SK-N-SH treated with all-trans-retinoic acid at 6 μM for 48 hours (cell line): Measurements from ENCODE around the gene FN1.

Experiments used
- ATAC-seq: fragments of 200-7000 bp; cut with Tn5 transposase; 3 replicates; pipeline ENCODE4 v1.9.1; 2020; ENCODE audit warnings: mild to moderate bottlenecking, moderate library complexity
- ARNTL ChIP-seq: fragments of 450-650 bp; formaldehyde crosslinking; IDR thresholded peaks from 2 replicates; pipeline ENCODE4 v1.5.0; 2020; ENCODE audit warnings: low read depth, mild to moderate bottlenecking, moderate library complexity, borderline replicate concordance
- BACH2 ChIP-seq: fragments of 250-450 bp; sonication (Bioruptor Pico); IDR thresholded peaks from 2 replicates; pipeline ENCODE4 v1.9.0; 2021; ENCODE audit warnings: mild to moderate bottlenecking, borderline replicate concordance
- CSDC2 ChIP-seq: fragments of 250-450 bp; sonication (Bioruptor Pico); IDR thresholded peaks from 2 replicates; pipeline ENCODE4 v1.5.0; 2020; ENCODE audit warnings: mild to moderate bottlenecking, moderate library complexity
- ESRRG ChIP-seq: fragments of 250-450 bp; sonication (Bioruptor Pico); IDR thresholded peaks from 2 replicates; pipeline ENCODE4 v1.6.1; 2021; ENCODE audit warnings: mild to moderate bottlenecking
- GLIS3 ChIP-seq: fragments of 250-450 bp; sonication (Bioruptor Pico); IDR thresholded peaks from 2 replicates; pipeline ENCODE4 v1.5.0; 2020; ENCODE audit warnings: mild to moderate bottlenecking, moderate library complexity
- ISL1 ChIP-seq: fragments of 250-450 bp; sonication (Bioruptor Pico); IDR thresholded peaks from 2 replicates; pipeline ENCODE4 v2.1.2; 2022; ENCODE audit warnings: mild to moderate bottlenecking, moderate library complexity
- OSR1 ChIP-seq: fragments of 250-450 bp; sonication (Bioruptor Pico); IDR thresholded peaks from 2 replicates; pipeline ENCODE4 v1.8.0; 2022; ENCODE audit warnings: moderate library complexity, mild to moderate bottlenecking, inconsistent platforms
- PPARA ChIP-seq: fragments of 250-450 bp; sonication (Bioruptor Pico); IDR thresholded peaks from 2 replicates; pipeline ENCODE4 v1.5.0; 2020; ENCODE audit warnings: mild to moderate bottlenecking, borderline replicate concordance
- RARB ChIP-seq: fragments of 250-450 bp; sonication (Bioruptor Pico); IDR thresholded peaks from 2 replicates; pipeline ENCODE4 v1.8.0; 2021; ENCODE audit warnings: mild to moderate bottlenecking, moderate library complexity
- SNAI2 ChIP-seq: fragments of 250-450 bp; sonication (Bioruptor Pico); IDR thresholded peaks from 2 replicates; pipeline ENCODE4 v1.5.0; 2020; ENCODE audit warnings: mild to moderate bottlenecking, moderate library complexity
- TCF4 ChIP-seq: fragments of 250-450 bp; sonication (Bioruptor Pico); IDR thresholded peaks from 2 replicates; pipeline ENCODE4 v1.8.0; 2021; ENCODE audit warnings: mild to moderate bottlenecking, moderate library complexity, borderline replicate concordance
- ZC3H10 ChIP-seq: fragments of 250-450 bp; sonication (Bioruptor Pico); IDR thresholded peaks from 2 replicates; pipeline ENCODE4 v1.5.1; 2021; ENCODE audit warnings: mild to moderate bottlenecking, moderate library complexity
- ZFP3 ChIP-seq: fragments of 250-450 bp; sonication (Bioruptor Pico); IDR thresholded peaks from 2 replicates; pipeline ENCODE4 v1.5.0; 2020; ENCODE audit warnings: mild to moderate bottlenecking, moderate library complexity
- ZFP30 ChIP-seq: fragments of 450-650 bp; formaldehyde crosslinking; IDR thresholded peaks from 2 replicates; pipeline ENCODE4 v1.5.0; 2022; ENCODE audit warnings: mild to moderate bottlenecking, moderate library complexity
- ZNF565 ChIP-seq: fragments of 450-650 bp; formaldehyde crosslinking; conservative IDR thresholded peaks from 2 replicates; pipeline ENCODE4 v1.5.0; 2020; ENCODE audit warnings: low read depth, mild to moderate bottlenecking, moderate library complexity
- ZNF70 ChIP-seq: fragments of 450-650 bp; formaldehyde crosslinking; IDR thresholded peaks from 2 replicates; pipeline ENCODE4 v1.5.0; 2020; ENCODE audit warnings: mild to moderate bottlenecking, moderate library complexity
- ZNF8 ChIP-seq: fragments of 450-650 bp; formaldehyde crosslinking; IDR thresholded peaks from 2 replicates; pipeline ENCODE4 v1.5.0; 2020; ENCODE audit warnings: mild to moderate bottlenecking, moderate library complexity
- TF ChIP-seq, protein P1 (sequence below): fragments of 250-450 bp; sonication (Bioruptor Pico); IDR thresholded peaks from 2 replicates; pipeline ENCODE4 v1.5.1; 2021; ENCODE audit warnings: mild to moderate bottlenecking, moderate library complexity
- TF ChIP-seq, protein P2 (sequence below): fragments of 250-450 bp; sonication (Bioruptor Pico); IDR thresholded peaks from 2 replicates; pipeline ENCODE4 v1.8.0; 2020; ENCODE audit warnings: mild to moderate bottlenecking, moderate library complexity, borderline replicate concordance
- TF ChIP-seq, protein P3 (sequence below): fragments of 250-450 bp; sonication (Bioruptor Pico); IDR thresholded peaks from 2 replicates; pipeline ENCODE4 v1.5.1; 2020; ENCODE audit warnings: low read depth, mild to moderate bottlenecking, moderate library complexity

FN1 gene

DNA sequence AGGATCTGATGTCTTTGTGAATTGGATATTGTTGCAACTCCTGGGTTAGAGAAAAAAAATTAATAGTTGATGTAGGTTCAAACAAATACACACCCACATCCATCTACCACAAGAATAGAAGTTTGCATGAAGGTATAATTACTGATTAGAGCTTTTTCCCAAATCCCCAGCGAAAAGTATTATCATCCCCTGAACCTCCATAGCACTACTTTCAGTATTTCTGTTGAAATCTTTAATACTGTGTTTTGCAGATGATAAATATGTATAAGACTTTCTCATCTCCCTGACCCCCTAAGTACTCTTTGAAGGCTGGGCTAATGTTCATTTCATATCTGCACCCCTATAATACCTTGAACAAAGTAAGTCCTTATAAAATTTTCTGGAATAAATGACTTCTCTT, 6.4 kb downstream of the FN1 start:
- ATAC-seq = no peak
- TF ChIP-seq ZNF70 (no peak), OSR1 (CRISPR knock-in tag) (no peak), RARB (no peak), BACH2 (no peak), GLIS3 (no peak), SNAI2 (CRISPR knock-in tag) (no peak), ZFP30 (CRISPR knock-in tag) (no peak), ZFP3 (CRISPR knock-in tag) (no peak)
- TF ChIP-seq, protein P1, sequence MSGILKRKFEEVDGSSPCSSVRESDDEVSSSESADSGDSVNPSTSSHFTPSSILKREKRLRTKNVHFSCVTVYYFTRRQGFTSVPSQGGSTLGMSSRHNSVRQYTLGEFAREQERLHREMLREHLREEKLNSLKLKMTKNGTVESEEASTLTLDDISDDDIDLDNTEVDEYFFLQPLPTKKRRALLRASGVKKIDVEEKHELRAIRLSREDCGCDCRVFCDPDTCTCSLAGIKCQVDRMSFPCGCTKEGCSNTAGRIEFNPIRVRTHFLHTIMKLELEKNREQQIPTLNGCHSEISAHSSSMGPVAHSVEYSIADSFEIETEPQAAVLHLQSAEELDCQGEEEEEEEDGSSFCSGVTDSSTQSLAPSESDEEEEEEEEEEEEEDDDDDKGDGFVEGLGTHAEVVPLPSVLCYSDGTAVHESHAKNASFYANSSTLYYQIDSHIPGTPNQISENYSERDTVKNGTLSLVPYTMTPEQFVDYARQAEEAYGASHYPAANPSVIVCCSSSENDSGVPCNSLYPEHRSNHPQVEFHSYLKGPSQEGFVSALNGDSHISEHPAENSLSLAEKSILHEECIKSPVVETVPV (CRISPR knock-in tag) = no peak

DNA sequence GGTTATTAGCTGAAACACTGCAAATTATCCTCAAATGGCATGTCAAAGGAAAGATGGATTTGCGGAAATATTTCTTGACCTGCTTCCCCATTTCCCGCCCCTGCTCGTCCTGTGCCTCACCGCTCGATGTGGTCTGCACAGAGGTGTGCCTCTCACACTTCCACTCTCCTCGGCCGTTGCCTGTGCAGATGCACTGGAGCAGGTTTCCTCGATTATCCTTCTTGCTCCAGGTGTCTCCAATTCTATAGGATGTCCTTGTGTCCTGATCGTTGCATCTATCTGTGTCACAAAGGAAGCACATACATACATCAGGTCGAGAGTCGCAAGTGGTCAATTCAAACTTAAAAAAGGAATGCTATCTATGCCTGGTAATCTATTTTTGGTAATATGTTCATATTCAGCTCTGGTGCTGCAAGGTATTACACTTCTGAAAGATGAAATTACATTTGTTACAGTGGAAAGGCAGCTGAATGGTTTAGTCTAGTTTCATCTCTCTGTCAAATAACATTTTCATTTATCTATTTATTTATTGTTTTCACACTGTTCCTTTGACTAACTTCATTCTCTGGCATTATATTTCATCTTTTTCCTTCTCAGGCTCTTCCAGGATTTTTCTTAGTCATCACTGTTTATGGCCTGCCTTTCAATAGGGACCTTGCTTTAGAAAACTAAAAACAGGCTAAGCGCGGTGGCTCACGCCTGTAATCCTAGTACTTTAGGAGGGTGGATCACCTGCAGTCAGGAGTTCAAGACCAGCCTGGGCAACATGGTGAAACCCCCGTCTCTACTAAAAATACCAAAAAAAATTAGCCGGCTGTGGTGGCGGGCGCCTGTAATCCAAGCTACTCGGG, 7.6 kb downstream of the FN1 start:
- TF ChIP-seq, protein P2, sequence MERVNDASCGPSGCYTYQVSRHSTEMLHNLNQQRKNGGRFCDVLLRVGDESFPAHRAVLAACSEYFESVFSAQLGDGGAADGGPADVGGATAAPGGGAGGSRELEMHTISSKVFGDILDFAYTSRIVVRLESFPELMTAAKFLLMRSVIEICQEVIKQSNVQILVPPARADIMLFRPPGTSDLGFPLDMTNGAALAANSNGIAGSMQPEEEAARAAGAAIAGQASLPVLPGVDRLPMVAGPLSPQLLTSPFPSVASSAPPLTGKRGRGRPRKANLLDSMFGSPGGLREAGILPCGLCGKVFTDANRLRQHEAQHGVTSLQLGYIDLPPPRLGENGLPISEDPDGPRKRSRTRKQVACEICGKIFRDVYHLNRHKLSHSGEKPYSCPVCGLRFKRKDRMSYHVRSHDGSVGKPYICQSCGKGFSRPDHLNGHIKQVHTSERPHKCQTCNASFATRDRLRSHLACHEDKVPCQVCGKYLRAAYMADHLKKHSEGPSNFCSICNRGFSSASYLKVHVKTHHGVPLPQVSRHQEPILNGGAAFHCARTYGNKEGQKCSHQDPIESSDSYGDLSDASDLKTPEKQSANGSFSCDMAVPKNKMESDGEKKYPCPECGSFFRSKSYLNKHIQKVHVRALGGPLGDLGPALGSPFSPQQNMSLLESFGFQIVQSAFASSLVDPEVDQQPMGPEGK = no peak
- no peak for ATAC-seq

DNA sequence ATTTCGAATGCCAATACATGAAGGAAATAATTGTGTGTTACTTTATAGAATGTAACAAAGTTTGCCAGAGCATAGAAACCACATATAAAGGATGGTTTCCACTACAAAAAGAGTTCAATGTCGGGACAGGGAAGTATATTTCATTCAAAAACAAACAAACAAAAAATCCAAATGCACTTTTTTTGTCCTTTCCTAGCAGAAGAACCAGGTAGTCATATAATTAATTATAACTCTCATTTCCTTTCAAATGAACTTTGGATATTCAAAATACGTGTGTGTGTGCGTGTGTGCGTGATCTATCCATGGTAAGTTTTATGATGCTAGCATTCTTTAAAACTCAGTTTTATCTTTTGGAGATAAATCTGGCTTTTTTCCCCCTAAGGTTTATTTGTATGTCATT, 8.3 kb downstream of the FN1 start:
- no peak for TF ChIP-seq SNAI2 (CRISPR knock-in tag)
- TF ChIP-seq BACH2 = no peak
- TF ChIP-seq GLIS3 = no peak
- no peak for TF ChIP-seq ZNF70
- TF ChIP-seq ZC3H10 = no peak
- TF ChIP-seq PPARA = no peak
- no peak for TF ChIP-seq ISL1 (CRISPR knock-in tag)
- TF ChIP-seq ZFP3 (CRISPR knock-in tag) = no peak
- no peak for TF ChIP-seq ESRRG (CRISPR knock-in tag)
- TF ChIP-seq ARNTL (CRISPR knock-in tag) = no peak
- TF ChIP-seq, protein P1 (CRISPR knock-in tag) = no peak
- ATAC-seq = no peak

DNA sequence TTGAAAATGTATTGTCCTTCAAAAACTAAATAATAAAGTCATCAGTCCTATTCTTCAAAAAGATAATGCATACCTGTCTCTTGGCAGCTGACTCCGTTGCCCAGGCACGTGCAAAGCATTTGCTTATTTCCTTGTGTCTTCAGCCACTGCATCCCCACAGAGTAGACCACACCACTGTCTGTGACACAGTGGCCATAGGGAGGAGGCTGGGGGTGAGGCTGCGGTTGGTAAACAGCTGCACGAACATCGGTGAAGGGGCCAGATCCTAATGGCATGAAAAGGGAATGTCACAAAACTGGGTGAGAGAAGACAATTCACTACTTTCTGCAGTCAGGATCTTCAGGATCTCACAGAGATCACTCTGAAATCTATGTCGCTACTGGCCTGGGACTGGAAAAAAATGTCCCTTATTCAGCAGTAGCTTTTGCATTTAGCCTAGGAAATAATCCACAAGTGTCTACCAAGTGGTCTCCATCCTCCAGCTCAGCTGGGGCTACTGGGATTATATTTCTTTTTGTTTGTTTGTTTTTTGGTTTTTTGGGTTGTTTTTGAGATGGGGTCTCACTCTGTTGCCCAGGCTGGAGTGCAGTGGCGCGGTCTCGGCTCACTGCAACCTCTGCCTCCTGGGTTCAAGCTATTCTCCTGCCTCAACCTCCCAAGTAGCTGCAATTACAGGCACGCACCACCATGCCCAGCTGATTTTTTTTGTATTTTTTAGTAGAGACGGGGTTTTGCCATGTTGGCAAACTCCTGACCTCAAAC, 10.7 kb downstream of the FN1 start:
- peak; percentile 7; the same call in 1 of the 3 replicates for ATAC-seq
- no peak for TF ChIP-seq ZNF8 (CRISPR knock-in tag)

DNA sequence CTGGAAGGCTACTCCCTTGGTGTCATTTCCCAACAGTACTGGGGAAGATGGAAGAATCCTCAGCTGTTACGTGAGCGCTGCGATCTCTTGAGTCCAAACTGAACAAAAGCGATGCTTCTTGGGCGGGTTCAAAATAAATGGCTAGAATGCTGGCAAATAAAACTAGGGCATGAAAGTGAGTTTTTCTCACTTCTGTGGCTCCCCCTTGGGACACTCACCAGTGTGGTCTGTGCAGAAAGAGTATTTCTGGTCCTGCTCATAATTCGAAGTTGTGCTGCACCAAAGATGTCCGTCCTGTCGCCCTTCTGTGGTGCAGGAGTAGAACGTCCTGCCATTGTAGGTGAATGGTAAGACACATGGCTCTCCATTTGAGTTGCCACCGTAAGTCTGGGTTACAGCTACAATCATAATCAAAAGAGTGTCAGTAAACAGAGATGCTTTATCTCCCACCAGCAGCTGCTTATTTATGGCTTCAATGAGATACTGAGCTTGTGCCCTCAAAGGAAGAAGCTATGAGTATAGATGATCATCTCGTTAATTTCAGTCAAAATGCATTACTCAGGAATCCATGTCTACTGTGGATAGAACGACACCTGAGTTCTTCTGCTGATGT, 11.8 kb downstream of the FN1 start:
- ATAC-seq = peak; percentile 9; the same call in 2 of the 3 replicates
- no peak for TF ChIP-seq ZNF70
- TF ChIP-seq, all 23 proteins: peak for 0

DNA sequence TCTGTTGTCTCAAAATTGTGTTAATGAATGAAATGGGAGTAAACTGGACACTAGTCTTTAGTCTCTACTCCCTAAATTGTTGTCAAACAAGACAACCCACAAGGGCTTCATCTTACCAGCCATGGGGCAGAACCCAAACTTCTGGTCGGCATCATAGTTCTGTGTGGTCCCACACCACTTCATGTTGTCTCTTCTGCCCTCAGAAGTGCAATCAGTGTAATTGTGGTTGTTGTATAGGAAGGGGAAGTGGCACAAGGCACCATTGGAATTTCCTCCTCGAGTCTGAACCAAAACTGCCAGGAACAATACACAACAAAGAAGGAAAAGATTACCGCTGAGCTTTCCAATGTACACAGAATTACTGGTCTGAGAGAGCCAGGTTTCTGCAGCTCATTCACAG, 12.6 kb downstream of the FN1 start:
- no peak for ATAC-seq
- no peak for TF ChIP-seq ZNF565
- TF ChIP-seq ZFP30 (CRISPR knock-in tag) = no peak
- TF ChIP-seq, protein P3, sequence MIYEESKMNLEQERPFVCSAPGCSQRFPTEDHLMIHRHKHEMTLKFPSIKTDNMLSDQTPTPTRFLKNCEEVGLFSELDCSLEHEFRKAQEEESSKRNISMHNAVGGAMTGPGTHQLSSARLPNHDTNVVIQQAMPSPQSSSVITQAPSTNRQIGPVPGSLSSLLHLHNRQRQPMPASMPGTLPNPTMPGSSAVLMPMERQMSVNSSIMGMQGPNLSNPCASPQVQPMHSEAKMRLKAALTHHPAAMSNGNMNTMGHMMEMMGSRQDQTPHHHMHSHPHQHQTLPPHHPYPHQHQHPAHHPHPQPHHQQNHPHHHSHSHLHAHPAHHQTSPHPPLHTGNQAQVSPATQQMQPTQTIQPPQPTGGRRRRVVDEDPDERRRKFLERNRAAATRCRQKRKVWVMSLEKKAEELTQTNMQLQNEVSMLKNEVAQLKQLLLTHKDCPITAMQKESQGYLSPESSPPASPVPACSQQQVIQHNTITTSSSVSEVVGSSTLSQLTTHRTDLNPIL (CRISPR knock-in tag) = no peak
- TF ChIP-seq, protein P2 = no peak
- no peak for TF ChIP-seq SNAI2 (CRISPR knock-in tag)
- TF ChIP-seq BACH2 = no peak
- TF ChIP-seq ZNF70 = no peak
- TF ChIP-seq GLIS3 = no peak
- no peak for TF ChIP-seq TCF4 (CRISPR knock-in tag)
- no peak for TF ChIP-seq PPARA
- TF ChIP-seq CSDC2 (CRISPR knock-in tag) = no peak
- no peak for TF ChIP-seq ARNTL (CRISPR knock-in tag)
- no peak for TF ChIP-seq OSR1 (CRISPR knock-in tag)
- TF ChIP-seq ISL1 (CRISPR knock-in tag) = no peak
- no peak for TF ChIP-seq RARB
